ENCODE measurements around the gene FAH. TPM values are rescaled to one million over a fixed set of nuclear protein-coding genes. Genes with fewer than 3 reads are reported as not detected.

Gene FAH
- total and polyA plus RNA-seq, 2 donors (not counting 3 experiments of a cell fraction or from before 2014, with no cell fraction given) = 18.2 to 18.7 TPM

- no peak overlapping the region for H2AFZ ChIP-seq (ENCODE audit: low read depth, low read length)
- intact Hi-C loops (cut with micrococcal nuclease) = no loop called here
- no peaks in the 10 kb centered on the region for H3K27me3 ChIP-seq (ENCODE audit: control insufficient read depth in 2 of 2, insufficient read depth in 2 of 2, low read length in 2 of 2)
- H3K27ac ChIP-seq (ENCODE audit: insufficient read depth, low read depth, low read length) = no peak overlapping the region
- H3K36me3 ChIP-seq (ENCODE audit: control insufficient read depth in 2 of 2, extremely low read depth in 1 of 2, insufficient read depth in 2 of 2, low read length in 2 of 2) = no peaks in the 10 kb centered on the region
- H3K9me1 ChIP-seq (replicated peaks; ENCODE audit: control insufficient read depth, extremely low read depth, insufficient read depth, low read length) = no peaks in the 10 kb centered on the region
- no TSS peak for BruUV-seq (replicated peaks)
- dilution Hi-C loops (cut with MboI; ENCODE audit: extremely low pct_ligation_motif_present, low sequenced_read_pairs) = no loop called here
- H3K9me3 ChIP-seq (replicated peaks; ENCODE audit: control insufficient read depth, insufficient read depth, low read length) = no peaks in the 10 kb centered on the region
- ChIA-PET CTCF (no interaction called here), POLR2A (interaction anchor here (0.7 kb wide), 1 partner anchor 8 kb away, joined by 5 read pairs; no protein-coding TSS in a partner anchor)
- no peaks in the 10 kb centered on the region for H3K4me1 ChIP-seq (ENCODE audit: control insufficient read depth, extremely low read depth, insufficient read depth, low read length)
- TF ChIP-seq CTCF (IDR thresholded peaks at IDR 0.05; ENCODE audit: extremely low read depth in 1 of 2, insufficient read depth in 1 of 2, low read depth in 1 of 2, low read length in 2 of 2) (no peak), POLR2A (IDR thresholded peaks at IDR 0.05; ENCODE audit: low read depth, low read length) (no peak), FOS (IDR thresholded peaks at IDR 0.05; ENCODE audit: borderline replicate concordance, insufficient read depth, low read length) (no peak), JUN (IDR thresholded peaks at IDR 0.05; ENCODE audit: borderline replicate concordance, insufficient read depth, insufficient read length, low read depth) (no peak), EZH2 (IDR thresholded peaks at IDR 0.05; ENCODE audit: borderline replicate concordance, low read depth, low read length, severe bottlenecking) (no peak), GATA2 (IDR thresholded peaks at IDR 0.05; ENCODE audit: insufficient read depth, insufficient read length, low read depth, low read length) (no peak), MYC (IDR thresholded peaks at IDR 0.05; ENCODE audit: low read depth, low read length) (no peak), POLR2AphosphoS5 (IDR thresholded peaks at IDR 0.05; ENCODE audit: insufficient read depth, low read depth, low read length) (no peak), MAX (IDR thresholded peaks at IDR 0.05; ENCODE audit: insufficient read depth, insufficient read length) (no peak)
- no peaks in the 10 kb centered on the region for H4K20me1 ChIP-seq (replicated peaks; ENCODE audit: control insufficient read depth, extremely low read depth, insufficient read depth, low read length)
- DNase-seq (ENCODE audit: low read depth, low spot score) = no peak
- no peak for FAIRE-seq
- no peak overlapping the region for H3K9ac ChIP-seq (replicated peaks; ENCODE audit: extremely low read depth, insufficient read depth, low read length)
- no peaks in the 10 kb centered on the region for H3K79me2 ChIP-seq (ENCODE audit: control insufficient read depth, insufficient read depth, low read length)
- no peak overlapping the region for H3K4me3 ChIP-seq (replicated peaks in 1 of 3; ENCODE audit: insufficient read depth in 1 of 3, low read depth in 1 of 3, low read length in 3 of 3)
- H3K4me2 ChIP-seq (ENCODE audit: insufficient read depth, low read length) = no peak overlapping the region
These were observed 15.1 kb downstream of the FAH start for GRCh38 chr15:80167936-80168335.

All from endothelial cell of umbilical vein (primary cell).